Mononuclear cell (primary cell): ENCODE measurements around the gene ZFPM1. TPM values are rescaled to one million over a fixed set of nuclear protein-coding genes. Genes with fewer than 3 reads are reported as not detected.

Experiments used
- H3K27me3 ChIP-seq: 2 replicates; pipeline ENCODE4 v1.6.0; 2011; ENCODE audit warnings: low read length, control low read depth; ENCODE audit not compliant: insufficient read depth
- H3K4me1 ChIP-seq: 2 replicates; pipeline ENCODE4 v1.5.1; 2011; ENCODE audit warnings: mild to moderate bottlenecking, low read length, control low read depth; ENCODE audit not compliant: insufficient read depth
- H3K4me3 ChIP-seq: 2 replicates; pipeline ENCODE4 v1.5.1; 2011; ENCODE audit warnings: mild to moderate bottlenecking, low read length, moderate library complexity
- H3K9me3 ChIP-seq: 2 replicates; pipeline ENCODE4 v1.5.1; 2011; ENCODE audit warnings: low read depth, mild to moderate bottlenecking, control low read depth, low read length
- total RNA-seq: library from RNA; depleted of rRNA; stranded (reverse); fragments of >200 nt; gene quantifications from one replicate; pipeline ENCODE4 v1.2.3, GENCODE V29; 2012

The ZFPM1 gene
- total RNA-seq, 1 donor, result 5.8 TPM

- H3K27me3 ChIP-seq, result peaks cover 3% of the 10 kb centered on the region
- no peak overlapping the region for H3K4me3 ChIP-seq
- peaks cover 9% of the 10 kb centered on the region for H3K4me1 ChIP-seq
- no peaks in the 10 kb centered on the region for H3K9me3 ChIP-seq
Measured at GRCh38 chr16:88536510-88536909, 83.4 kb downstream of the ZFPM1 start.

GRCh38 chr16:88536971-88537751 is 84.1 kb downstream of the ZFPM1 start:
- Histone ChIP-seq H3K9me3 (no peaks in the 10 kb centered on the region), H3K4me1 (peaks cover 9% of the 10 kb centered on the region), H3K27me3 (peaks cover 3% of the 10 kb centered on the region), H3K4me3 (no peak overlapping the region)

GRCh38 chr16:88537859-88538258 is 84.8 kb downstream of the ZFPM1 start:
- Histone ChIP-seq H3K4me1 (peaks cover 9% of the 10 kb centered on the region), H3K4me3 (no peak overlapping the region), H3K9me3 (peaks cover under 1% of the 10 kb centered on the region), H3K27me3 (peaks cover 3% of the 10 kb centered on the region)

- peaks cover 9% of the 10 kb centered on the region for H3K4me1 ChIP-seq
- peaks cover 7% of the 10 kb centered on the region for H3K9me3 ChIP-seq
- no peak overlapping the region for H3K4me3 ChIP-seq
- H3K27me3 ChIP-seq, result peaks cover 3% of the 10 kb centered on the region
Measured at GRCh38 chr16:88538366-88539060, 85.4 kb downstream of the ZFPM1 start.

- Histone ChIP-seq H3K27me3 (peaks cover 3% of the 10 kb centered on the region), H3K9me3 (peaks cover 10% of the 10 kb centered on the region), H3K4me3 (no peak overlapping the region), H3K4me1 (peaks cover 9% of the 10 kb centered on the region)
Measured at GRCh38 chr16:88539261-88539651, 86.2 kb downstream of the ZFPM1 start.

- peaks cover 10% of the 10 kb centered on the region for H3K9me3 ChIP-seq
- no peak overlapping the region for H3K4me3 ChIP-seq
- peaks cover 3% of the 10 kb centered on the region for H3K27me3 ChIP-seq
- H3K4me1 ChIP-seq, result peaks cover 8% of the 10 kb centered on the region
Measured at GRCh38 chr16:88539652-88540345, 86.7 kb downstream of the ZFPM1 start.

GRCh38 chr16:88540346-88540977 is 87.4 kb downstream of the ZFPM1 start:
- peaks cover under 1% of the 10 kb centered on the region for H3K4me1 ChIP-seq
- H3K27me3 ChIP-seq, result peaks cover 3% of the 10 kb centered on the region

GRCh38 chr16:88541831-88542616 is 88.9 kb downstream of the ZFPM1 start:
- Histone ChIP-seq H3K4me3 (no peak overlapping the region), H3K27me3 (peaks cover 8% of the 10 kb centered on the region), H3K9me3 (peaks cover 10% of the 10 kb centered on the region), H3K4me1 (no peaks in the 10 kb centered on the region)

More at GRCh38 chr16:88540346-88540977, 87.4 kb downstream of the ZFPM1 start:
- H3K9me3 ChIP-seq, result peaks cover 10% of the 10 kb centered on the region
- H3K4me3 ChIP-seq, result no peak overlapping the region

GRCh38 chr16:88543230-88543813 is 90.2 kb downstream of the ZFPM1 start:
- Histone ChIP-seq H3K9me3 (peaks cover 10% of the 10 kb centered on the region), H3K27me3 (peaks cover 8% of the 10 kb centered on the region), H3K4me1 (no peaks in the 10 kb centered on the region), H3K4me3 (no peak overlapping the region)

GRCh38 chr16:88545781-88546180 is 92.7 kb downstream of the ZFPM1 start:
- peaks cover 5% of the 10 kb centered on the region for H3K27me3 ChIP-seq
- H3K9me3 ChIP-seq, result peaks cover 10% of the 10 kb centered on the region

GRCh38 chr16:88548131-88548874 is 95.2 kb downstream of the ZFPM1 start:
- Histone ChIP-seq H3K4me3 (no peak overlapping the region), H3K27me3 (peaks cover 5% of the 10 kb centered on the region), H3K9me3 (peaks cover 6% of the 10 kb centered on the region), H3K4me1 (peaks cover 9% of the 10 kb centered on the region)

More at GRCh38 chr16:88545781-88546180, 92.7 kb downstream of the ZFPM1 start:
- Histone ChIP-seq H3K4me3 (no peak overlapping the region), H3K4me1 (peaks cover 9% of the 10 kb centered on the region)

GRCh38 chr16:88548985-88549384 is 95.9 kb downstream of the ZFPM1 start:
- peaks cover 5% of the 10 kb centered on the region for H3K27me3 ChIP-seq
- peaks cover 9% of the 10 kb centered on the region for H3K4me1 ChIP-seq
- H3K9me3 ChIP-seq, result no peaks in the 10 kb centered on the region
- H3K4me3 ChIP-seq, result no peak overlapping the region

- peaks cover 5% of the 10 kb centered on the region for H3K27me3 ChIP-seq
- H3K4me3 ChIP-seq, result no peak overlapping the region
- H3K4me1 ChIP-seq, result peaks cover 9% of the 10 kb centered on the region
- H3K9me3 ChIP-seq, result no peaks in the 10 kb centered on the region
Measured at GRCh38 chr16:88549671-88550245, 96.7 kb downstream of the ZFPM1 start.
